Transverse colon (tissue), 4 donors: ENCODE data around the gene ALDH18A1. TPM values are rescaled to one million over a fixed set of nuclear protein-coding genes. Genes with fewer than 3 reads are reported as not detected.

Source experiments
- DNase-seq: peaks from one replicate; pipeline ENCODE4 v3.0.0-alpha.2; 2019
- H3K27ac ChIP-seq, 4 donors: fragments of 200-600 bp; sonication (generic); 2 replicates each; pipeline ENCODE4 v1.5.1; 2016 to 2018; ENCODE audit warnings: inconsistent platforms in 4 of 4
- H3K27me3 ChIP-seq: fragments of 200-600 bp; sonication (generic); 2 replicates; pipeline ENCODE4 v1.5.1; 2017; ENCODE audit warnings: inconsistent platforms
- H3K36me3 ChIP-seq, 4 donors: fragments of 200-600 bp; sonication (generic); 2 replicates each; pipeline ENCODE4 v1.5.1; 2017 to 2019; ENCODE audit warnings: inconsistent platforms in 4 of 4
- H3K4me1 ChIP-seq, 4 donors: fragments of 200-600 bp; sonication (generic); 2 replicates each; pipeline ENCODE4 v1.5.1; 2017 to 2020; ENCODE audit warnings: inconsistent platforms in 4 of 4
- H3K4me3 ChIP-seq, 4 donors: fragments of 200-600 bp; sonication (generic); 1 replicate in 1 of 4; 2 replicates in 3 of 4; pipeline versions ENCODE4 v1.5.1 to v1.6.1; 2017 to 2019; ENCODE audit warnings: inconsistent platforms in 4 of 4
- H3K9me3 ChIP-seq, 2 donors: fragments of 200-600 bp; sonication (generic); 2 replicates each; pipeline ENCODE4 v1.5.1; 2017 to 2019; ENCODE audit warnings: inconsistent platforms in 2 of 2
- EP300 ChIP-seq: sonication (generic); formaldehyde crosslinking; IDR thresholded peaks from one replicate; pipeline ENCODE4 v1.6.1; 2017; ENCODE audit warnings: antibody characterized with exemption, low read depth
- POLR2A ChIP-seq: fragments of 450-650 bp; IDR thresholded peaks from one replicate; pipeline ENCODE4 v1.6.1; 2016; ENCODE audit warnings: antibody characterized with exemption, mild to moderate bottlenecking, moderate library complexity
- POLR2AphosphoS5 ChIP-seq, 3 donors: sonication (generic); formaldehyde crosslinking; IDR thresholded peaks; one replicate each; pipeline ENCODE4 v1.6.1; 2016; ENCODE audit warnings: antibody characterized with exemption in 3 of 3
- WGBS, 2 donors: methylation state at CpG; one replicate each; pipeline ENCODE4 v1.1.5; 2018; ENCODE audit warnings: low coverage in 1 of 2; 5-methylcytosine and 5-hydroxymethylcytosine counted together
- in situ Hi-C, 4 donors: fragments of 200-750 bp; cut with MboI; loops; one replicate each; pipeline versions ENCODE4 v1.15.0 to v1.15.1; 2017; ENCODE audit warnings: low sequenced_read_pairs in 3 of 4, low pct_ligation_motif_present in 1 of 4, low pct_unique_long_range_greater_than_20kb in 1 of 4
- intact Hi-C: fragments of 100-400 bp; cut with DNase I; formaldehyde crosslinking; loops from one replicate; pipeline ENCODE4 v1.15.1; 2023; ENCODE audit warnings: low total_unique reads
- total RNA-seq, 4 donors: library from RNA; depleted of rRNA; stranded (reverse); fragments of >200 nt; gene quantifications; one replicate each; pipeline ENCODE4 v1.1.0, GENCODE V29; 2016
- TF ChIP-seq, protein P1 (sequence below), 5 experiments: fragments of 200-600 bp in 3 of 5; fragments of 450-650 bp in 2 of 5; sonication (generic) in 3 of 5; IDR thresholded peaks; 1 replicate in 2 of 5; 2 replicates in 3 of 5; pipeline ENCODE4 v1.5.1; 2016 to 2017; ENCODE audit warnings: antibody characterized with exemption in 5 of 5, inconsistent platforms in 3 of 5, mild to moderate bottlenecking in 2 of 5, moderate library complexity in 1 of 5

The ALDH18A1 gene
- total RNA-seq, 4 donors from 2014 or later = 98.7 to 130 (median 116) TPM

DNA sequence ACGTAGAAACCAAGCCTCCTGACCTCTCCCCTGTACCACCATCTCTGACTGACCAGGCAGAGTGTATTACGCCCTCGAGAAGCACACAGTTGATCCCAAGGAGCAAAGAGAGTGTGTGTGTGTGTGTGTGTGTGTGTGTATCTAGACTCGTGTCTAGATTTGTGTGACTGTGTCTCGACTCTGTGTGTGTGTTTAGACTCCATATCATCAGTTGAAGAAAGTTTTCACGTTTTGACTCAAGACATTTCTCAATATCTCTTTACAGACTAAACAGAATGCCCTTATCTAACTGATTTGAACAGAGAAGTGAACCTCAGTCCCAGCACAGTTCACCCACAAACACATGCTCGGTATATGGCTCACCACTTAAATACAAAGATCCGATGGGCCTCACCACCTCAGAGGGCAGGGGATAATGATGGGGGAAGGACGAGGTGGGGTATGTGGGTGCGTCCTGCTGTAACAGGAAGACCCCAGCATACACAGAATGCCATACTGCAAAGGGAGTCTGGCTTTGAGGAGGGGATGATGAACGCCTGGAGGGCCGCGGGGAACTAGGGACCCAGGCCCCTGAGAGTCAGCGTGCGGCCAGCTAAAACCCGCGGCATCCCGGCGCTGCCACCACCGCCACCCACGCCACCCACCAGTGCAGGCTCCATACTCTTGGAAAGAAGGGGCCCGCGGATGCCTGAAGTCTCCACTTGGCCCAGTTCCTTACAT lies 780 bp downstream of the ALDH18A1 start:
- peak; percentile 19 for DNase-seq
- Histone ChIP-seq H3K27ac (peak overlapping the region; percentile 72 to 86 (median 84)), H3K4me1 (peaks cover 0 to 26% (median 13%) of the 10 kb centered on the region in 4 donors), H3K27me3 (no peaks in the 10 kb centered on the region), H3K9me3 (no peaks in the 10 kb centered on the region), H3K36me3 (peaks cover 0 to 25% (median 9%) of the 10 kb centered on the region in 4 donors), H3K4me3 (peak overlapping the region; percentile 73 to 88 (median 87))
- 9 to 11% methylated on average over 9 to 19 of the region's 23 CpGs for WGBS, 2 donors
- in situ Hi-C loops (no loop called here), intact Hi-C loops (no loop called here)
- TF ChIP-seq POLR2A = peak; percentile 20
- no peak for TF ChIP-seq POLR2AphosphoS5 (IDR thresholded peaks at IDR 0.05)

DNA sequence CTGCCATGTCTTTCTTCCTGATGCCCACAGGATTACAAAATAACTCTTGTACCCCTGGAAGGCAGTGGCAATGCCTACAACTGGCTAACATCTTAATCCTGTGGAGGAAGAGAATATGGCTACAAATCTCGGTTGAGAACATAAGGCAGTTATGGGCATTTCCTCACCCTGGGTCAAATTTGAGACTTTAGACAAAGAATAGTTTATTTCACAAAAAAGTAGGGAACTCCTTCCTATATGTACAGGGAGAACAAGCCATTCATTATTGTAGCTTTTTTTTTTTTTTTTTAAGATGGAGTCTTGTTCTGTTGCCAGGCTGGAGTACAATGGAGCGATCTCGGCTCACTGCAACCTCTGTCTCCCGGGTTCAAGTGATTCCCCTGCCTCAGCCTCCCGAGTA lies 2.6 kb downstream of the ALDH18A1 start:
- intact Hi-C loops = no loop called here
- Histone ChIP-seq H3K4me1 (peaks cover 0 to 26% (median 13%) of the 10 kb centered on the region in 4 donors), H3K4me3 (no peak overlapping the region), H3K27me3 (no peaks in the 10 kb centered on the region), H3K9me3 (no peaks in the 10 kb centered on the region), H3K36me3 (peaks cover 0 to 28% (median 9%) of the 10 kb centered on the region in 4 donors), H3K27ac (no peak overlapping the region)
- 91 to 100% methylated on average over 4 to 5 of the region's 5 CpGs for WGBS, 2 donors
- DNase-seq = no peak
- TF ChIP-seq EP300 (no peak), POLR2A (no peak), POLR2AphosphoS5 (IDR thresholded peaks at IDR 0.05) (no peak)
- TF ChIP-seq, protein P1, sequence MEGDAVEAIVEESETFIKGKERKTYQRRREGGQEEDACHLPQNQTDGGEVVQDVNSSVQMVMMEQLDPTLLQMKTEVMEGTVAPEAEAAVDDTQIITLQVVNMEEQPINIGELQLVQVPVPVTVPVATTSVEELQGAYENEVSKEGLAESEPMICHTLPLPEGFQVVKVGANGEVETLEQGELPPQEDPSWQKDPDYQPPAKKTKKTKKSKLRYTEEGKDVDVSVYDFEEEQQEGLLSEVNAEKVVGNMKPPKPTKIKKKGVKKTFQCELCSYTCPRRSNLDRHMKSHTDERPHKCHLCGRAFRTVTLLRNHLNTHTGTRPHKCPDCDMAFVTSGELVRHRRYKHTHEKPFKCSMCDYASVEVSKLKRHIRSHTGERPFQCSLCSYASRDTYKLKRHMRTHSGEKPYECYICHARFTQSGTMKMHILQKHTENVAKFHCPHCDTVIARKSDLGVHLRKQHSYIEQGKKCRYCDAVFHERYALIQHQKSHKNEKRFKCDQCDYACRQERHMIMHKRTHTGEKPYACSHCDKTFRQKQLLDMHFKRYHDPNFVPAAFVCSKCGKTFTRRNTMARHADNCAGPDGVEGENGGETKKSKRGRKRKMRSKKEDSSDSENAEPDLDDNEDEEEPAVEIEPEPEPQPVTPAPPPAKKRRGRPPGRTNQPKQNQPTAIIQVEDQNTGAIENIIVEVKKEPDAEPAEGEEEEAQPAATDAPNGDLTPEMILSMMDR (IDR thresholded peaks at IDR 0.05) = no peak
- in situ Hi-C loops = no loop called here

DNA sequence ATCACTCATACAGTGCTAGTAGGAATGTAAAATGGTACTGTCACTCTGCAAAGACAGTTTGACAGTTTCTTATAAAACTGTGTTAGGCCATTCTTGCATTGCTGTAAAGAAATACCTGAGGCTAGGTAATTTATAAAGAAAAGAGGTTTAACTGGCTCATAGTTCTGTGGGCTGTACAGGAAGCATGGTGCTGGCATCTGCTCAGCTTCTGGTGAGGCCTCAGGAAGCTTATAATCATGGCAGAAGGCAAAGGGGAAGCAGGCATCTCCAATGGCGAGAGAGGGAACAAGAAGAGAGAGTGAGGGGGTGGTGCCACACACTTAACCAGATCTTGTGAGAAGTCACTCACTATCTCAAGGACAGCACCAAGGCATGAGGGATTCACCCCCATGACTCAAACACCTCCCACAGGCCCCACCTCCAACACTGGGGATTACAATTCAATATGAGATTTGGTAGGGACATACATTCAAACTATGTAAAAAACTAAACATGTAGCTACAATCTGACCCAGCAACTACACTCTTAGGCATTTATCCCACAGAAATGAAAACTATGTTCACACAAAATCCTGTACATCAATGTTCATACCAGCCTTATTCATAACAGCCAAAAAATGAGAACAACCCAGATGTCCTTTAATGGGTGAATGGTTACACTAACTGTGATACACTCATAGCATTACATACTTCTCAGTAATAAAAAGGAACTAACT lies 5.0 kb downstream of the ALDH18A1 start:
- in situ Hi-C loops = no loop called here
- no peak for TF ChIP-seq POLR2A
- TF ChIP-seq, protein P1 (IDR thresholded peaks at IDR 0.05) = no peak
- TF ChIP-seq EP300 = no peak
- TF ChIP-seq POLR2AphosphoS5 (IDR thresholded peaks at IDR 0.05) = no peak
- DNase-seq = no peak
- intact Hi-C loops = no loop called here
- no peaks in the 10 kb centered on the region for H3K27me3 ChIP-seq
- 91% methylated on average over 1 of the region's 1 CpG; no CpG with 5 or more reads in 1 of the 2 donors for WGBS, 2 donors
- H3K9me3 ChIP-seq = no peaks in the 10 kb centered on the region
- H3K4me3 ChIP-seq = no peak overlapping the region
- H3K36me3 ChIP-seq = peaks cover 0 to 33% (median 9%) of the 10 kb centered on the region in 4 donors
- peaks cover 0 to 21% (median 10%) of the 10 kb centered on the region in 4 donors for H3K4me1 ChIP-seq
- H3K27ac ChIP-seq = no peak overlapping the region

DNA sequence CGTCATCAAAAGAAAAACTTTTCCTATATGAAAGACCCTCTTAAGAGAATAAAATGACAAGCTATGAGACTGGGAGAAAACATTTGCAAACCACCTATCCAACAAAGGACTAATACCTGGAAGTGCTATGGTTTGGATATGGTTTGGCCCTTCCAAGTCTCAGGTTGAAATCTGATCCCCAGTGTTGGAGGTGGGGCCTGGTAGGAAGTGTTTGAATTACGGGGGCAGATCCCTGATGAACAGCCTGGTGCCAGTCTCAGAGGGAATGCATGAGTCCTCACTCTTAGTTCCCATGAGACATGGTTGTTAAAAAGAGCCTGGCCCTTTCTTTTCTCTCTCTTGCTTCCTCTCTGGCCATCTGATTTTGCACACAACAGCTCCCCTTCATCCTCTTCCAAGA lies 6.3 kb downstream of the ALDH18A1 start:
- H3K4me3 ChIP-seq = no peak overlapping the region
- H3K36me3 ChIP-seq = peaks cover 0 to 33% (median 9%) of the 10 kb centered on the region in 4 donors
- no peak for DNase-seq
- peaks cover 0 to 27% (median 12%) of the 10 kb centered on the region in 4 donors for H3K4me1 ChIP-seq
- in situ Hi-C loops (no loop called here), intact Hi-C loops (no loop called here)
- TF ChIP-seq, protein P1 (IDR thresholded peaks at IDR 0.05) = no peak
- TF ChIP-seq POLR2A = no peak
- TF ChIP-seq POLR2AphosphoS5 (IDR thresholded peaks at IDR 0.05) = no peak
- TF ChIP-seq EP300 = no peak
- H3K27ac ChIP-seq = no peak overlapping the region
- no peaks in the 10 kb centered on the region for H3K9me3 ChIP-seq
- H3K27me3 ChIP-seq = no peaks in the 10 kb centered on the region
- 76 to 93% methylated on average over 2 of the region's 2 CpGs for WGBS, 2 donors
